K562 (cell line): ENCODE results near the gene TRAPPC12.

Experiments used
- BRF1 ChIP-seq: IDR thresholded peaks from 3 replicates; pipeline ENCODE4 v1.6.1; 2011; ENCODE audit warnings: borderline replicate concordance, mild to moderate bottlenecking; ENCODE audit not compliant: insufficient read length; ENCODE audit errors: extremely low read depth
- MAZ ChIP-seq, 2 experiments: fragments of 450-650 bp in 1 of 2; sonication (generic) in 1 of 2; formaldehyde crosslinking; IDR thresholded peaks in 1 of 2; conservative IDR thresholded peaks in 1 of 2; 2 replicates each; pipeline versions ENCODE4 v1.4.0 to v1.5.0; 2020; ENCODE audit warnings: mild to moderate bottlenecking in 1 of 2, missing genetic modification reagents in 1 of 2
- NR3C1 ChIP-seq: sonication (generic); formaldehyde crosslinking; IDR thresholded peaks from 2 replicates; pipeline ENCODE4 v1.8.1; 2022; ENCODE audit warnings: missing genetic modification reagents
- SIRT6 ChIP-seq: IDR thresholded peaks from one replicate; pipeline ENCODE4 v1.6.1; 2012; ENCODE audit warnings: low read depth, mild to moderate bottlenecking, control low read depth, inconsistent platforms, low read length, moderate library complexity
- ZNF707 ChIP-seq: fragments of 250-450 bp; sonication (Bioruptor Pico); conservative IDR thresholded peaks from 2 replicates; pipeline ENCODE4 v1.8.0; 2022; ENCODE audit warnings: inconsistent platforms, mild to moderate bottlenecking, moderate library complexity
- TF ChIP-seq, protein P1 (sequence below): sonication (generic); formaldehyde crosslinking; IDR thresholded peaks from 2 replicates; pipeline ENCODE4 v1.8.0; 2022; ENCODE audit warnings: mild to moderate bottlenecking, missing genetic modification reagents, borderline replicate concordance

DNA sequence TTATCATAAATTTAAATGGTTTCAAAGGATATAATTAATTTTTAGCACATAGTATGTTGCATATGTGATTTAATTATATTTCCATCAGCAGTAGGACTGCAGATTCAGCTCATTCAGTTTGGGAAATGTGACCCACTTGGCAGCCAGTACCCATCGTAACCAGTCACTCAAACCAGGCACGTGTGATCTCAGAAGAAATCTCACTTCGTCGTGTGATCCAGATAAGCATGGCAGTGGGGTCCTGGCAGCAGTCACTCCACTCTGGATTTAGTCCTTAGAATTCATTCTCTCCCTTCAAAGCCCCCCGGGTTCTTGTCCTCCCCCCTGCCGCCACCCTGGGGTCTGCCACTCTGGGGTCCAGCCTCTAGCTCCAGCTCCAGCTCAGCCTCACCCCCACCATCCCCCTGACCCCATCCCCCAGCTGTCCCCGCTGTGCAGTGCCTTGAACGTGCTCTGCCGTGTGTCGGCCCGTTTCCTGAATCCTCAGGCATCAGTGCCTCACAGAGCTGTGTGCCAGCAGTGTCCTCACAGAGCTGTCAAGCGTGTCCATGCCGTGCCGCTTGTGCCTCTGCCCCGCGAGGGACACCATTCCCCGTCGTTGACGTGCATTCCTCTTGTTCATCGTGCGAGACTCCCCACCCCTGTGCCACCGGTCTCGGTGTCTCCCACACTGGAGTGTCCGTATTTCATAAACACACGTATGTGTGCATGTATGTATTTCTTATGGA, 34.8 kb downstream of the TRAPPC12 start:
- no peak for TF ChIP-seq MAZ (CRISPR knock-in tag; conservative IDR thresholded peaks at IDR 0.05 in 1 of 2, IDR thresholded peaks at IDR 0.05 in 1 of 2)
- no peak for TF ChIP-seq NR3C1 (CRISPR knock-in tag)
- TF ChIP-seq, protein P1, sequence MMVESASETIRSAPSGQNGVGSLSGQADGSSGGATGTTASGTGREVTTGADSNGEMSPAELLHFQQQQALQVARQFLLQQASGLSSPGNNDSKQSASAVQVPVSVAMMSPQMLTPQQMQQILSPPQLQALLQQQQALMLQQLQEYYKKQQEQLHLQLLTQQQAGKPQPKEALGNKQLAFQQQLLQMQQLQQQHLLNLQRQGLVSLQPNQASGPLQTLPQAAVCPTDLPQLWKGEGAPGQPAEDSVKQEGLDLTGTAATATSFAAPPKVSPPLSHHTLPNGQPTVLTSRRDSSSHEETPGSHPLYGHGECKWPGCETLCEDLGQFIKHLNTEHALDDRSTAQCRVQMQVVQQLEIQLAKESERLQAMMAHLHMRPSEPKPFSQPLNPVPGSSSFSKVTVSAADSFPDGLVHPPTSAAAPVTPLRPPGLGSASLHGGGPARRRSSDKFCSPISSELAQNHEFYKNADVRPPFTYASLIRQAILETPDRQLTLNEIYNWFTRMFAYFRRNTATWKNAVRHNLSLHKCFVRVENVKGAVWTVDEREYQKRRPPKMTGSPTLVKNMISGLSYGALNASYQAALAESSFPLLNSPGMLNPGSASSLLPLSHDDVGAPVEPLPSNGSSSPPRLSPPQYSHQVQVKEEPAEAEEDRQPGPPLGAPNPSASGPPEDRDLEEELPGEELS (CRISPR knock-in tag), result no peak
- no peak for TF ChIP-seq SIRT6
- TF ChIP-seq ZNF707, result no peak
- no peak for TF ChIP-seq BRF1
